Retina (tissue), 1 donor: ENCODE results near the gene KRTAP4-5.
"Not testable (repeated sequence)": the region's sequence is repeated elsewhere in the genome, so short reads cannot be mapped to it uniquely, and the experiment has no call there.

ENCODE experiments used
- DNase-seq: peaks from one replicate; pipeline ENCODE4 v3.0.0-alpha.2; 2016

Gene KRTAP4-5

GRCh38 chr17:41145261-41145660, 4.4 kb downstream of the KRTAP4-5 start:
- no peak for DNase-seq

GRCh38 chr17:41144846-41145245, 4.8 kb downstream of the KRTAP4-5 start:
- no peak for DNase-seq

GRCh38 chr17:41141361-41141760, 8.3 kb downstream of the KRTAP4-5 start:
- no peak for DNase-seq

- no peak for DNase-seq
Observed at GRCh38 chr17:41140360-41141131, 9.1 kb downstream of the KRTAP4-5 start, which contains the start of gene KRTAP4-6. Gene KRTAP4-6, minus strand, starts transcription at chr17:41140544. Its CDS starts 57 bp downstream, at chr17:41140487.

GRCh38 chr17:41139865-41140264, 9.8 kb downstream of the KRTAP4-5 start:
- DNase-seq: not testable (repeated sequence)

- no peak for DNase-seq
Observed at GRCh38 chr17:41133880-41134735, 15.5 kb downstream of the KRTAP4-5 start.

- no peak for DNase-seq
Observed at GRCh38 chr17:41131979-41132378, 17.6 kb downstream of the KRTAP4-5 start.

GRCh38 chr17:41127371-41127770, 22.3 kb downstream of the KRTAP4-5 start:
- DNase-seq: no peak

GRCh38 chr17:41126412-41126811, 23.2 kb downstream of the KRTAP4-5 start:
- no peak for DNase-seq

GRCh38 chr17:41125064-41125463, 24.6 kb downstream of the KRTAP4-5 start:
- no peak for DNase-seq

- not testable (repeated sequence) for DNase-seq
Observed at GRCh38 chr17:41123991-41124371, 25.6 kb downstream of the KRTAP4-5 start, which contains the start of gene KRTAP4-12. Gene KRTAP4-12, minus strand, starts transcription at chr17:41124182. Its CDS starts 60 bp downstream, at chr17:41124122.

- DNase-seq: not testable (repeated sequence)
Observed at GRCh38 chr17:41123292-41123990, 26.2 kb downstream of the KRTAP4-5 start.

GRCh38 chr17:41121742-41122141, 27.9 kb downstream of the KRTAP4-5 start:
- DNase-seq: no peak

GRCh38 chr17:41119696-41120690, 29.6 kb downstream of the KRTAP4-5 start:
- not testable (repeated sequence) for DNase-seq

- no peak for DNase-seq
Observed at GRCh38 chr17:41118721-41119120, 30.9 kb downstream of the KRTAP4-5 start.

- DNase-seq: not testable (repeated sequence)
Observed at GRCh38 chr17:41117846-41118386, 31.7 kb downstream of the KRTAP4-5 start, which contains the start of gene KRTAP4-11. Gene KRTAP4-11, minus strand, starts transcription at chr17:41118373. Its CDS starts 58 bp downstream, at chr17:41118315.

- no peak for DNase-seq
Observed at GRCh38 chr17:41116297-41116696, 33.3 kb downstream of the KRTAP4-5 start.

GRCh38 chr17:41111151-41111885, 38.3 kb downstream of the KRTAP4-5 start:
- no peak for DNase-seq

- not testable (repeated sequence) for DNase-seq
Observed at GRCh38 chr17:41108728-41109386, 40.8 kb downstream of the KRTAP4-5 start.

- no peak for DNase-seq
Observed at GRCh38 chr17:41107941-41108450, 41.6 kb downstream of the KRTAP4-5 start.
